IgD-negative memory B cell (primary cell): Measurements from ENCODE around the gene RECQL5. TPM values are rescaled to one million over a fixed set of nuclear protein-coding genes. Genes with fewer than 3 reads are reported as not detected.

Source experiments
- H3K27ac Mint-ChIP-seq, 3 donors: one replicate each; pipeline ENCODE4 v1.8.0; 2020 to 2022; ENCODE audit warnings: mild to moderate bottlenecking in 3 of 3, mixed read lengths in 3 of 3, moderate library complexity in 1 of 3
- H3K27me3 Mint-ChIP-seq: one replicate; pipeline ENCODE4 v1.8.0; 2021; ENCODE audit warnings: mixed read lengths
- H3K36me3 Mint-ChIP-seq: one replicate; pipeline ENCODE4 v1.8.0; 2020; ENCODE audit warnings: mild to moderate bottlenecking, mixed read lengths
- H3K4me1 Mint-ChIP-seq, 3 donors: one replicate each; pipeline ENCODE4 v1.8.0; 2020 to 2022; ENCODE audit warnings: mixed read lengths in 3 of 3, mild to moderate bottlenecking in 1 of 3
- H3K4me3 Mint-ChIP-seq, 4 donors: one replicate each; pipeline ENCODE4 v1.8.0; 2020 to 2022; ENCODE audit warnings: mild to moderate bottlenecking in 4 of 4, mixed read lengths in 4 of 4, moderate library complexity in 3 of 4
- H3K9me3 Mint-ChIP-seq, 3 donors: one replicate each; pipeline ENCODE4 v1.8.0; 2020 to 2021; ENCODE audit warnings: mixed read lengths in 3 of 3, mild to moderate bottlenecking in 1 of 3
- polyA plus RNA-seq: library from polyadenylated mRNA; unstranded; fragments of 300-500 nt; fragmentation: Illumina TruSeq; gene quantifications from one replicate; pipeline ENCODE4 v1.2.3, GENCODE V29; 2021

The RECQL5 gene
- polyA plus RNA-seq, 1 donor from 2014 or later, result 25.3 TPM

DNA sequence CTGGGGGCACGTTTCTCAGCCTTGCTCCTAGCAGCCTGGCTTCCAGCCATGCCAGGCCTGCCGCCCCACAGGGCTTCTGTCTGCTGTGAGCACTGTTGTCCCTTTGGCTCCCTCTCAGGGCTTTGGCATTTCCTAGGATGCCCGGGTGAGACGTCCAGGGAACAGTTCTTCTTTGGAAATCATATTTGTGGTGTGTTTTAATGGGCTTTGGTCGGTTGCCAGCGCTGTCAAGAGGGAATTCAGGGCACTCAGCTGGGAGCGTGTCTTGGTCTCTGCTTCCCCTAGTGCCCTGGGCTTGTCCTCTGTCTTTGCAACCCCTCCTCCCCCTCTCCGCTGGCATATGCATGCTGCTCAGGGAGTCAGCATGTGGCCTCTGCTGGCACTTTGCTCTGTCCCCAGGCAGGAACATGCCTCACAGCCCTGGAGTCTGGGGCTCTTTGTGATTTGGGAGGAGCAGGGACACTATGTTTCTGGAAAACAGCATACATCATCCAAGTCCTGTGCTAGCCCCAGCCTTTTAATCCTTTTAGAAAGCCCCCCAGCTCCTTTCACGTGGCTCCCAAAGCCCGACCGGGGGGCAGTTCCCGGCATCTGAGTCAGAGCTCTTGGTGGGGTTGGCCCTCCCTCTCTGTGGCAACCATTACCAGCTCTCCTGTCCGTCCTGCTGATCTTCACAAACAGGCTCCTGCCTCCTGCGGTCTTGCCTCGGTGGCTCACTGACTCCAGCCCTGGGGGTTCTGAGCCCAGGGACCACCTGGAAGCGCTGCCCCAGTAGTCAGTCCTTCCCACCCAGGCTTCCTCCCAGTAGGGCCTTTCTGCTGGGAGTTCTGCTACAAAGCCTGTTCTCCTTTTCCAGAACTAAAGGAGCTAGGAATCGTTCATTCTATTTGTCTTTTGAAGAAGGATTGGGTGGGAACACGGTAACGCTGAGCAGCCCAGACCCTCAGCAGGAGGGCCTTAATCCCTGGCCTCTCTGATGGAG lies 26.8 kb upstream of the RECQL5 start:
- Mint-ChIP-seq H3K36me3 (no peaks in the 10 kb centered on the region), H3K4me3 (no peak overlapping the region), H3K27me3 (no peaks in the 10 kb centered on the region), H3K4me1 (peaks cover 10 to 21% (median 17%) of the 10 kb centered on the region in 3 donors), H3K27ac (peak overlapping the region in 1 of 3 donors; percentile 50), H3K9me3 (no peaks in the 10 kb centered on the region)

GRCh38 chr17:75692976-75693375 lies 26.0 kb upstream of the RECQL5 start:
- Mint-ChIP-seq H3K27me3 (no peaks in the 10 kb centered on the region), H3K9me3 (no peaks in the 10 kb centered on the region), H3K4me3 (no peak overlapping the region), H3K27ac (peak overlapping the region in 1 of 3 donors; percentile 53), H3K4me1 (peaks cover 19 to 28% (median 25%) of the 10 kb centered on the region in 3 donors), H3K36me3 (no peaks in the 10 kb centered on the region)

DNA sequence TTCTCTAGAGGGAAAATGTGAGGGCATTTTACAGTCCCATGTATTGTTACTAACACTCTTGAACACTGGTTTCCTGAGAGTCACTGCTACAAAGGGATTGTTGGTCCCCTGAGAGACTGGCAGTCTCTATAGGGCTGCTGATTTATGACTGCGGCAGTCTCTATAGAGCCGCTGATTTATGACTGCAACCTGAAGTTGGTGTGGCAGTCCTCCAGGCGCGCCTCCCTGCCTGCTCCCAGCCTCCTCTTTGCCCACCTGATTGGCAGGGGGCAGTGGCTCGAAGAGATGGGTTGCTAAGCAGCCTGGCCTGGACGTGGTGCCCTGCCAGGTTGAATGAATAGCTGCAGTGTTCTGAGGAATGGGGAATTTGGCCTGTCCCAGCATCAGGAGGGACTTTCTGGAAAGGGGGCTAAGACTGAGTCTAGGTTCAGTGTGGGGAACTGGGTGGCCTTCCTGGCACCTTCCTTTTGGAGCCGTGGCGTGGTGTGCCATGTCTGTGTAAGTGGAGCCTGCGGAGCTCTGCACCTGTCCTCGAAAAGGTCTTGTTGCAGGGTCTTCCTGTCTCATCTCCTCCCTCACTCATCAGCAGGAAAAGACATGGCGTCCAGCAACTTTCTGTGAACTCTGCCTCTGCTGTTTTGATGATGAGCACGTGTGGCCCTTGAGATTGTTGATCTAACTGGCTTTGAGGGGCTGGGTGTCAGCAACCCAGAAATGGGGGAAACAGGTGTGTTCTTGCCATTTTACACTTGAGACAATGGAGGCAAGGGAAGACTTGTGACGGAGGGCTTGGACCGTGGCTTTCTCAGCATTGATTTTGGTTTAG lies 25.1 kb upstream of the RECQL5 start:
- peak overlapping the region in 1 of 4 donors; percentile 90 for H3K4me3 Mint-ChIP-seq
- H3K9me3 Mint-ChIP-seq, result no peaks in the 10 kb centered on the region
- H3K36me3 Mint-ChIP-seq, result no peaks in the 10 kb centered on the region
- H3K4me1 Mint-ChIP-seq, result peaks cover 26 to 37% (median 30%) of the 10 kb centered on the region in 3 donors
- H3K27me3 Mint-ChIP-seq, result no peaks in the 10 kb centered on the region
- peak overlapping the region; percentile 22 to 89 (median 71) for H3K27ac Mint-ChIP-seq

- Mint-ChIP-seq H3K4me3 (no peak overlapping the region), H3K27me3 (no peaks in the 10 kb centered on the region), H3K4me1 (peaks cover 32 to 43% (median 36%) of the 10 kb centered on the region in 3 donors), H3K36me3 (no peaks in the 10 kb centered on the region), H3K27ac (peak overlapping the region; percentile 22 to 90 (median 71)), H3K9me3 (no peaks in the 10 kb centered on the region)
These were observed 24.4 kb upstream of the RECQL5 start for GRCh38 chr17:75691371-75691791.

DNA sequence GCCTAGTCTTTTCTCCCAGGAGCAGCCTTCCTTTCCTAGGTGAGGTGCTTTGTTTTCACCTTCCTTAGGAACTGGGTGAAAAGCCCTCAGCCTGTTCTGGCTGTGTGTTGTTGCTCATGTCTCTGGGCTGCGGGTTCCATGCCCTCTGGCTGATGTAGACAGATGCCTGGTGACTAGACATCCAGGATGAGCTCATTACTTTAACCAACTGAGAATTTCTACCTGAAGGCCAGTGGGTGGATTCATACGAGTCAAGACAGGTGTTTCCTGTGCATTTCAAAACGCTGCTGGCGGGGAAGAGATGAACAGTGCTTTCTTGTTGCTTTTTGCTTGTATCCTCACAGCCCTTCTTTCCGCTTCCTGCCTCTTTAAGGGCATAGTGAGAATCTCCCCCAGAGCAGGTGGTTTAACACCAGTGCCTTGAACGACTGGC lies 22.5 kb upstream of the RECQL5 start:
- H3K27ac Mint-ChIP-seq, result peak overlapping the region; percentile 70 to 95 (median 85)
- peaks cover 45 to 60% (median 47%) of the 10 kb centered on the region in 3 donors for H3K4me1 Mint-ChIP-seq
- H3K36me3 Mint-ChIP-seq, result no peaks in the 10 kb centered on the region
- H3K4me3 Mint-ChIP-seq, result peak overlapping the region; percentile 47 to 87 (median 73)
- no peaks in the 10 kb centered on the region for H3K27me3 Mint-ChIP-seq
- H3K9me3 Mint-ChIP-seq, result no peaks in the 10 kb centered on the region

GRCh38 chr17:75688209-75688825 lies 21.4 kb upstream of the RECQL5 start:
- Mint-ChIP-seq H3K9me3 (no peaks in the 10 kb centered on the region), H3K4me3 (peak overlapping the region; percentile 34 to 87 (median 73)), H3K27me3 (no peaks in the 10 kb centered on the region), H3K27ac (peak overlapping the region; percentile 85 to 97 (median 95)), H3K4me1 (peaks cover 51 to 65% (median 54%) of the 10 kb centered on the region in 3 donors), H3K36me3 (no peaks in the 10 kb centered on the region)

DNA sequence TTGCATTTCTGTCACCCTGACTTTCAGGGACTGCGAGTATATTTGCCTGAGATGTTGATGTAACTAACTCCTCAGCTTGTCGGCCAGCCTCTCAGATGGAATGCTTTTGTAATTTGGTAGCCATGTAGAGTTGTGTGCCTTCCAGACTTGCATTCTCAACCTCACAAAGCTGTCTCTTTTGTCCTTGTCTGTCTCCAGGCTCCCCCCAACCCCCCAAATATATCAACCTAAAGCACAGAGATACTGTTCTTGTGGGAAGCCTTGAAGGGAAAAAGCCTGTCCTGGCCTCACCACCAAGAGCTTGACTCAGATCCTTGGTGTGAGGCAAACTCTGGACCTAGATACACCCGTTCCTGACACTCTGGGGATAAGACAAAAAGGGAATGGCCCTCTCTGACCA lies 18.5 kb upstream of the RECQL5 start:
- no peaks in the 10 kb centered on the region for H3K9me3 Mint-ChIP-seq
- peak overlapping the region in 2 of 4 donors; percentile 67 to 92 for H3K4me3 Mint-ChIP-seq
- peak overlapping the region in 2 of 3 donors; percentile 84 to 85 for H3K27ac Mint-ChIP-seq
- H3K36me3 Mint-ChIP-seq, result no peaks in the 10 kb centered on the region
- H3K4me1 Mint-ChIP-seq, result peaks cover 53 to 57% (median 55%) of the 10 kb centered on the region in 3 donors
- no peaks in the 10 kb centered on the region for H3K27me3 Mint-ChIP-seq

GRCh38 chr17:75684924-75685323 lies 18.0 kb upstream of the RECQL5 start:
- Mint-ChIP-seq H3K4me3 (no peak overlapping the region), H3K9me3 (no peaks in the 10 kb centered on the region), H3K36me3 (no peaks in the 10 kb centered on the region), H3K27me3 (no peaks in the 10 kb centered on the region), H3K4me1 (peaks cover 51 to 55% (median 54%) of the 10 kb centered on the region in 3 donors), H3K27ac (peak overlapping the region in 1 of 3 donors; percentile 84)

- H3K27me3 Mint-ChIP-seq, result no peaks in the 10 kb centered on the region
- no peak overlapping the region for H3K4me3 Mint-ChIP-seq
- H3K27ac Mint-ChIP-seq, result no peak overlapping the region
- no peaks in the 10 kb centered on the region for H3K36me3 Mint-ChIP-seq
- peaks cover 45 to 49% (median 48%) of the 10 kb centered on the region in 3 donors for H3K4me1 Mint-ChIP-seq
- no peaks in the 10 kb centered on the region for H3K9me3 Mint-ChIP-seq
These were observed 17.3 kb upstream of the RECQL5 start for GRCh38 chr17:75684249-75684648.

DNA sequence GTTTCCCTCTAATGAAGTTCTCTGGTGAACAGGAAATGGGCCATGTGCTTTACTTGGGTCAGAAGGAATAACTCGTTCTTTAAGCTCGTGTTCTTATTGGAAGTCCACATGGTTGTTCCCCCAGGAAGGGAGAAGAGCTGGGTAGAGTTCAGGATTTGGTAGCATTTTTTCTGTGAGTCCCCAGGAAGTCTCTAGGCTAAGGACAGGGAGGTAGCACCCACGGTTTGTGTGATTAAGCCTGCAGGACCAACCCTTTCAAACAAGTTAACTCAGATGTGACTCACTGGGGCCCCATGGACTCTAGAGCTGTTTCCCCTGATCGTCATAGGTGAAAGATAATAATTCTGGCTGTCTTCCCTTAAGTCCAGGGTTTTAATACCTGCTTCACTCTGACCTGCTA lies 16.6 kb upstream of the RECQL5 start:
- Mint-ChIP-seq H3K27ac (no peak overlapping the region), H3K4me1 (peaks cover 39 to 43% (median 41%) of the 10 kb centered on the region in 3 donors), H3K4me3 (no peak overlapping the region)

GRCh38 chr17:75681289-75681688 lies 14.3 kb upstream of the RECQL5 start:
- Mint-ChIP-seq H3K27me3 (no peaks in the 10 kb centered on the region), H3K9me3 (no peaks in the 10 kb centered on the region), H3K4me3 (no peak overlapping the region), H3K4me1 (peaks cover 23 to 24% (median 23%) of the 10 kb centered on the region in 3 donors), H3K27ac (no peak overlapping the region), H3K36me3 (no peaks in the 10 kb centered on the region)

More for the DNA sequence above, 16.6 kb upstream of the RECQL5 start:
- Mint-ChIP-seq H3K36me3 (no peaks in the 10 kb centered on the region), H3K9me3 (no peaks in the 10 kb centered on the region), H3K27me3 (no peaks in the 10 kb centered on the region)

GRCh38 chr17:75680431-75680830 lies 13.5 kb upstream of the RECQL5 start:
- peak overlapping the region in 2 of 3 donors; percentile 19 to 23 for H3K27ac Mint-ChIP-seq
- H3K4me3 Mint-ChIP-seq, result no peak overlapping the region
- H3K9me3 Mint-ChIP-seq, result no peaks in the 10 kb centered on the region
- no peaks in the 10 kb centered on the region for H3K27me3 Mint-ChIP-seq
- no peaks in the 10 kb centered on the region for H3K36me3 Mint-ChIP-seq
- peaks cover 15 to 21% (median 19%) of the 10 kb centered on the region in 3 donors for H3K4me1 Mint-ChIP-seq

GRCh38 chr17:75679706-75680211 lies 12.8 kb upstream of the RECQL5 start:
- H3K4me1 Mint-ChIP-seq, result peaks cover 9 to 20% (median 18%) of the 10 kb centered on the region in 3 donors
- H3K36me3 Mint-ChIP-seq, result no peaks in the 10 kb centered on the region
- H3K27ac Mint-ChIP-seq, result no peak overlapping the region
- no peaks in the 10 kb centered on the region for H3K9me3 Mint-ChIP-seq
- no peaks in the 10 kb centered on the region for H3K27me3 Mint-ChIP-seq
- H3K4me3 Mint-ChIP-seq, result no peak overlapping the region

- Mint-ChIP-seq H3K27me3 (no peaks in the 10 kb centered on the region), H3K36me3 (no peaks in the 10 kb centered on the region), H3K4me3 (no peak overlapping the region), H3K4me1 (peaks cover 4 to 13% (median 9%) of the 10 kb centered on the region in 3 donors), H3K27ac (no peak overlapping the region), H3K9me3 (no peaks in the 10 kb centered on the region)
These were observed 9.5 kb upstream of the RECQL5 start for GRCh38 chr17:75676461-75676860.
